GM12878 (cell line): ENCODE measurements around the gene NAT10. TPM values are rescaled to one million over a fixed set of nuclear protein-coding genes. Genes with fewer than 3 reads are reported as not detected.

ENCODE experiments used
- ATAC-seq: fragments of 200-7000 bp; cut with Tn5 transposase; 3 replicates; pipeline ENCODE4 v1.9.1; 2020; ENCODE audit warnings: mild to moderate bottlenecking, moderate library complexity
- BruUV-seq: library from RNA; stranded (reverse); fragments of 400-500 nt; replicated peaks from 2 replicates; lab custom pipeline; 2021; lab: Mats Ljungman, UMichigan
- CTCF ChIA-PET: fragments of 300-600 bp; sonication (Branson Sonifier 250); formaldehyde crosslinking; extraction: SDS; loops from one replicate; lab custom pipeline; 2021; ENCODE audit warnings: inconsistent platforms; lab: Yijun Ruan, JAX
- POLR2A ChIA-PET: fragments of 350-600 bp; formaldehyde crosslinking; extraction: SDS; loops from one replicate; lab custom pipeline; 2021; ENCODE audit warnings: inconsistent platforms; lab: Charles Lee
- RAD21 ChIA-PET: fragments of 300-600 bp; sonication (Branson Sonifier 250); formaldehyde crosslinking; loops from one replicate; lab custom pipeline; 2023; ENCODE audit warnings: antibody characterized with exemption; ENCODE audit not compliant: unreplicated experiment; lab: Charles Lee
- SMC1A ChIA-PET: fragments of 300-600 bp; sonication (Branson Sonifier 250); formaldehyde crosslinking; loops from one replicate; lab custom pipeline; 2023; ENCODE audit not compliant: unreplicated experiment, uncharacterized antibody; lab: Charles Lee
- DNase-seq: peaks from one replicate; pipeline ENCODE4 v3.0.0-alpha.2; 2011; ENCODE audit warnings: low read depth, low spot score
- FAIRE-seq: peaks from 3 replicates; lab custom pipeline; 2011; peaks lifted over from hg19 to GRCh38; lab: Jason Lieb, UNC
- H2AFZ ChIP-seq: 2 replicates; pipeline ENCODE4 v1.6.0; 2011; ENCODE audit warnings: low read depth, low read length, control low read depth; ENCODE audit not compliant: control insufficient read depth
- H3K27ac ChIP-seq: 2 replicates; pipeline ENCODE4 v1.5.1; 2011; ENCODE audit warnings: control low read depth; ENCODE audit not compliant: control insufficient read depth, insufficient read depth
- H3K27me3 ChIP-seq, 2 experiments: replicated peaks in 1 of 2; 2 replicates each; pipeline versions ENCODE4 v1.6.0 to v1.6.1; 2011; ENCODE audit warnings: low read length in 1 of 2; ENCODE audit not compliant: control insufficient read depth in 2 of 2, insufficient read depth in 2 of 2
- H3K36me3 ChIP-seq, 2 experiments: 2 replicates each; pipeline ENCODE4 v1.5.1; 2011; ENCODE audit warnings: low read length in 1 of 2; ENCODE audit not compliant: control insufficient read depth in 2 of 2, insufficient read depth in 2 of 2
- H3K4me1 ChIP-seq: 2 replicates; pipeline ENCODE4 v1.6.1; 2011; ENCODE audit warnings: mild to moderate bottlenecking, low read length, moderate library complexity, mixed read lengths; ENCODE audit not compliant: control insufficient read depth, insufficient read depth
- H3K4me2 ChIP-seq: 2 replicates; pipeline ENCODE4 v1.6.0; 2011; ENCODE audit warnings: control low read depth; ENCODE audit not compliant: control insufficient read depth, insufficient read depth
- H3K4me3 ChIP-seq: fragments of 200-600 bp; sonication (generic); 2 replicates; pipeline ENCODE4 v1.5.1; 2016
- H3K79me2 ChIP-seq: 2 replicates; pipeline ENCODE4 v1.6.0; 2011; ENCODE audit warnings: low read length; ENCODE audit not compliant: control insufficient read depth, insufficient read depth
- H3K9ac ChIP-seq: 2 replicates; pipeline ENCODE4 v1.8.0; 2011; ENCODE audit warnings: low read length, control low read depth, mixed read lengths; ENCODE audit not compliant: control insufficient read depth, insufficient read depth
- H3K9me3 ChIP-seq: replicated peaks from 3 replicates; pipeline ENCODE4 v1.5.1; 2011; ENCODE audit warnings: mild to moderate bottlenecking, low read length; ENCODE audit not compliant: control insufficient read depth, insufficient read depth
- H4K20me1 ChIP-seq: 2 replicates; pipeline ENCODE4 v1.6.0; 2011; ENCODE audit not compliant: control insufficient read depth, insufficient read depth
- CREB1 ChIP-seq: IDR thresholded peaks from 2 replicates; pipeline ENCODE4 v1.6.1; 2012; ENCODE audit warnings: low read depth, mild to moderate bottlenecking, inconsistent platforms
- CTCF ChIP-seq, 3 experiments: IDR thresholded peaks in 2 of 3; conservative IDR thresholded peaks in 1 of 3; 2 replicates each; pipeline ENCODE4 v1.5.1; 2011; ENCODE audit warnings: low read depth in 3 of 3, low read length in 3 of 3, mild to moderate bottlenecking in 3 of 3, control low read depth in 2 of 3, moderate library complexity in 2 of 3, inconsistent platforms in 1 of 3, mixed read lengths in 1 of 3; ENCODE audit not compliant: control insufficient read depth in 2 of 3, insufficient read depth in 1 of 3; ENCODE audit errors: extremely low read depth in 1 of 3
- EED ChIP-seq: sonication (generic); IDR thresholded peaks from 2 replicates; pipeline ENCODE4 v1.6.1; 2016; ENCODE audit warnings: antibody characterized with exemption, low read depth
- IKZF1 ChIP-seq: fragments of 450-650 bp; conservative IDR thresholded peaks from 2 replicates; pipeline ENCODE4 v1.6.1; 2017; ENCODE audit warnings: antibody characterized with exemption, mild to moderate bottlenecking
- IKZF2 ChIP-seq, 2 experiments: fragments of 450-650 bp; IDR thresholded peaks; 2 replicates each; pipeline ENCODE4 v1.6.1; 2017; ENCODE audit warnings: mild to moderate bottlenecking in 2 of 2, moderate library complexity in 2 of 2
- JUND ChIP-seq: IDR thresholded peaks from 2 replicates; pipeline ENCODE4 v1.6.1; 2012; ENCODE audit warnings: low read depth, mild to moderate bottlenecking, low read length, improper control_type of control experiment, moderate library complexity
- LARP7 ChIP-seq: fragments of 450-650 bp; IDR thresholded peaks from 2 replicates; pipeline ENCODE4 v1.6.1; 2017; ENCODE audit warnings: mild to moderate bottlenecking
- RELB ChIP-seq: fragments of 450-650 bp; IDR thresholded peaks from 2 replicates; pipeline ENCODE4 v1.6.1; 2017; ENCODE audit warnings: low read depth, mild to moderate bottlenecking, moderate library complexity
- SIX5 ChIP-seq: IDR thresholded peaks from 2 replicates; pipeline ENCODE4 v1.6.1; 2011; ENCODE audit warnings: mild to moderate bottlenecking, low read depth, low read length, moderate library complexity; ENCODE audit not compliant: severe bottlenecking
- YBX1 ChIP-seq: fragments of 450-650 bp; IDR thresholded peaks from 2 replicates; pipeline ENCODE4 v1.6.1; 2016; ENCODE audit warnings: antibody characterized with exemption
- ZZZ3 ChIP-seq: IDR thresholded peaks from 2 replicates; pipeline ENCODE4 v1.6.1; 2011; ENCODE audit warnings: low read depth; ENCODE audit not compliant: control insufficient read depth, insufficient read length
- WGBS: methylation state at CpG from one replicate; pipeline ENCODE4 v1.1.6; 2016; ENCODE audit warnings: low lambda C conversion rate; ENCODE audit not compliant: insufficient replicate concordance, insufficient coverage; ENCODE audit errors: missing lambda C conversion rate; 5-methylcytosine and 5-hydroxymethylcytosine counted together
- in situ Hi-C: fragments of 300-500 bp; cut with MboI; formaldehyde crosslinking; loops from 9 replicates; pipeline ENCODE4 v1.14.3; 2018; ENCODE audit warnings: mixed read lengths
- intact Hi-C: fragments of 100-400 bp; cut with micrococcal nuclease; formaldehyde crosslinking; loops from one replicate; pipeline ENCODE4 v1.14.2; 2022; ENCODE audit not compliant: unreplicated experiment
- polyA plus RNA-seq, 11 experiments: library from polyadenylated mRNA; depleted of rRNA in 4 of 11; unstranded in 6 of 11; stranded (reverse) in 5 of 11; fragments of >200 nt; fragmentation: Nextera tagmentation in 4 of 11; fragmentation: Illumina TruSeq in 1 of 11; extraction: Ambion mirVana in 4 of 11; extraction: Trizol in 1 of 11; gene quantifications; 1 replicate in 1 of 11; 2 replicates in 10 of 11; pipeline versions ENCODE4 v1.2.1 to v1.2.3, GENCODE V29; 2011 to 2016; ENCODE audit warnings: inconsistent platforms in 2 of 11, missing spikeins in 2 of 11, low read depth in 1 of 11
- total RNA-seq, 4 experiments: library from RNA; depleted of rRNA in 3 of 4; stranded (reverse); fragments of >200 nt in 3 of 4; fragmentation: Illumina TruSeq in 1 of 4; extraction: Trizol in 1 of 4; gene quantifications; 2 replicates each; pipeline versions ENCODE4 v1.2.1 to v1.2.3, GENCODE V29; 2013 to 2021

NAT10 gene
- total and polyA plus RNA-seq, 10 of the 15 experiments (the other 5 are each of a cell fraction or from before 2014, with no cell fraction given): 45.1 to 95.5 (median 72.8) TPM

GRCh38 chr11:34178209-34178821, 72.9 kb downstream of the NAT10 start:
- Histone ChIP-seq H4K20me1 (no peaks in the 10 kb centered on the region), H3K9me3 (no peaks in the 10 kb centered on the region), H2AFZ (no peak overlapping the region), H3K27me3 (no peaks in the 10 kb centered on the region), H3K9ac (no peak overlapping the region), H3K27ac (no peak overlapping the region), H3K4me3 (no peak overlapping the region), H3K79me2 (no peaks in the 10 kb centered on the region), H3K4me1 (peaks cover 37% of the 10 kb centered on the region), H3K4me2 (no peak overlapping the region), H3K36me3 (no peaks in the 10 kb centered on the region)
- in situ Hi-C loops: loop anchor here (5.0 kb wide), 1 partner anchor 179 kb away; the partner anchor contains the start of gene ABTB2
- ATAC-seq (no peak), FAIRE-seq (no peak), DNase-seq (no peak)
- no peak for TF ChIP-seq CREB1
- peak; percentile 65; the same call in 1 of the 2 replicates for TF ChIP-seq EED
- TF ChIP-seq JUND: no peak
- TF ChIP-seq ZZZ3: no peak
- TF ChIP-seq IKZF2 (IDR thresholded peaks at IDR 0.05): 0 out of 4 replicates have a peak, but pooled peaks of 1 of the 2 experiments have one; percentile 12
- TF ChIP-seq SIX5: no peak
- peak; percentile 35; the same call in 1 of the 2 replicates for TF ChIP-seq RELB
- no peak for TF ChIP-seq YBX1
- no peak for TF ChIP-seq LARP7
- no peak for TF ChIP-seq CTCF (IDR thresholded peaks at IDR 0.05 in 2 of 3, conservative IDR thresholded peaks at IDR 0.05 in 1 of 3; ENCODE audit: control insufficient read depth in 2 of 3, extremely low read depth in 1 of 3, insufficient read depth in 1 of 3, low read depth in 3 of 3, low read length in 3 of 3)
- TF ChIP-seq IKZF1: peak; percentile 32
- 86% methylated on average over 10 of the region's 10 CpGs for WGBS
- no TSS peak for BruUV-seq
- POLR2A ChIA-PET: interaction anchor here (1.0 to 1.9 kb wide), 4 partner anchors 28 to 178 kb away, joined by 3 to 6 read pairs (median 4); no protein-coding TSS in a partner anchor
- RAD21 ChIA-PET: interaction anchor here (0.6 to 13.0 kb wide), 11 partner anchors 9 to 174 kb away, joined by 3 to 249 read pairs (median 4); partner anchors contain the start of gene ABTB2
- intact Hi-C loops: loop anchor here (10.0 kb wide), 1 partner anchor 286 kb away; no protein-coding TSS in a partner anchor
- SMC1A ChIA-PET: interaction anchor here (0.6 to 11.3 kb wide), 11 partner anchors 11 to 310 kb away, joined by 3 to 192 read pairs (median 3); partner anchors contain the start of gene ABTB2
- CTCF ChIA-PET: interaction anchor here (0.7 to 10.5 kb wide), 7 partner anchors 9 to 182 kb away, joined by 3 to 167 read pairs (median 5); partner anchors contain the start of gene ABTB2
